HL-60 (cell line): ENCODE results near the gene RAB17.

ENCODE experiments used
- CTCF ChIP-seq: IDR thresholded peaks from one replicate; pipeline ENCODE4 v1.5.1; 2011; ENCODE audit warnings: low read length, control low read depth, inconsistent platforms; ENCODE audit not compliant: insufficient read depth
- POLR2AphosphoS5 ChIP-seq: IDR thresholded peaks from 2 replicates; pipeline ENCODE4 v1.6.1; 2012; ENCODE audit warnings: low read depth

GRCh38 chr2:237573721-237574415 is 16.7 kb downstream of the RAB17 start:
- TF ChIP-seq CTCF (no peak), POLR2AphosphoS5 (no peak)
